ENCODE data around the gene UNC79.

Gene UNC79

GRCh38 chr14:93732524-93732923, 301.8 kb downstream of the UNC79 start:
- H3K27ac ChIP-seq (ENCODE audit: insufficient read depth, low read depth, low read length, poor library complexity, severe bottlenecking), result no peak overlapping the region
- no peaks in the 10 kb centered on the region for H3K36me3 ChIP-seq (ENCODE audit: control insufficient read depth, insufficient read depth, low read length)
- no peaks in the 10 kb centered on the region for H3K27me3 ChIP-seq (ENCODE audit: control insufficient read depth, insufficient read depth, low read length, poor library complexity, severe bottlenecking)
- no peaks in the 10 kb centered on the region for H3K9me3 ChIP-seq (ENCODE audit: control insufficient read depth, low read length)
- WGBS, 2 experiments, result 82 to 83% methylated on average over 10 of the region's 10 CpGs
- no peak overlapping the region for H3K4me3 ChIP-seq (ENCODE audit: insufficient read depth, low read depth, low read length)
- H3K4me1 ChIP-seq (ENCODE audit: control insufficient read depth, insufficient read depth, low read length), result peaks cover 6% of the 10 kb centered on the region

GRCh38 chr14:93733231-93733630, 302.5 kb downstream of the UNC79 start:
- H3K36me3 ChIP-seq (ENCODE audit: control insufficient read depth, insufficient read depth, low read length), result no peaks in the 10 kb centered on the region
- peaks cover 6% of the 10 kb centered on the region for H3K4me1 ChIP-seq (ENCODE audit: control insufficient read depth, insufficient read depth, low read length)
- whole genome bisulfite sequencing, 2 experiments, result 87 to 88% methylated on average over 11 of the region's 11 CpGs
- H3K27me3 ChIP-seq (ENCODE audit: control insufficient read depth, insufficient read depth, low read length, poor library complexity, severe bottlenecking), result no peaks in the 10 kb centered on the region
- H3K4me3 ChIP-seq (ENCODE audit: insufficient read depth, low read depth, low read length), result no peak overlapping the region
- no peaks in the 10 kb centered on the region for H3K9me3 ChIP-seq (ENCODE audit: control insufficient read depth, low read length)
- H3K27ac ChIP-seq (ENCODE audit: insufficient read depth, low read depth, low read length, poor library complexity, severe bottlenecking), result no peak overlapping the region

- no peak overlapping the region for H3K4me3 ChIP-seq (ENCODE audit: insufficient read depth, low read depth, low read length)
- no peaks in the 10 kb centered on the region for H3K36me3 ChIP-seq (ENCODE audit: control insufficient read depth, insufficient read depth, low read length)
- H3K27me3 ChIP-seq (ENCODE audit: control insufficient read depth, insufficient read depth, low read length, poor library complexity, severe bottlenecking), result no peaks in the 10 kb centered on the region
- 86 to 90% methylated on average over 6 of the region's 6 CpGs for WGBS, 2 experiments
- H3K27ac ChIP-seq (ENCODE audit: insufficient read depth, low read depth, low read length, poor library complexity, severe bottlenecking), result no peak overlapping the region
- no peaks in the 10 kb centered on the region for H3K9me3 ChIP-seq (ENCODE audit: control insufficient read depth, low read length)
- peaks cover 6% of the 10 kb centered on the region for H3K4me1 ChIP-seq (ENCODE audit: control insufficient read depth, insufficient read depth, low read length)
Observed at GRCh38 chr14:93733631-93734030, 302.9 kb downstream of the UNC79 start.

GRCh38 chr14:93734086-93734822, 303.5 kb downstream of the UNC79 start:
- H3K4me3 ChIP-seq (ENCODE audit: insufficient read depth, low read depth, low read length), result no peak overlapping the region
- H3K9me3 ChIP-seq (ENCODE audit: control insufficient read depth, low read length), result no peaks in the 10 kb centered on the region
- 90 to 92% methylated on average over 25 of the region's 25 CpGs for WGBS, 2 experiments
- no peaks in the 10 kb centered on the region for H3K27me3 ChIP-seq (ENCODE audit: control insufficient read depth, insufficient read depth, low read length, poor library complexity, severe bottlenecking)
- no peaks in the 10 kb centered on the region for H3K36me3 ChIP-seq (ENCODE audit: control insufficient read depth, insufficient read depth, low read length)
- no peak overlapping the region for H3K27ac ChIP-seq (ENCODE audit: insufficient read depth, low read depth, low read length, poor library complexity, severe bottlenecking)
- peaks cover 6% of the 10 kb centered on the region for H3K4me1 ChIP-seq (ENCODE audit: control insufficient read depth, insufficient read depth, low read length)

GRCh38 chr14:93735206-93735605, 304.5 kb downstream of the UNC79 start:
- Histone ChIP-seq H3K4me3 (ENCODE audit: insufficient read depth, low read depth, low read length) (no peak overlapping the region), H3K4me1 (ENCODE audit: control insufficient read depth, insufficient read depth, low read length) (peaks cover 6% of the 10 kb centered on the region), H3K27me3 (ENCODE audit: control insufficient read depth, insufficient read depth, low read length, poor library complexity, severe bottlenecking) (no peaks in the 10 kb centered on the region), H3K27ac (ENCODE audit: insufficient read depth, low read depth, low read length, poor library complexity, severe bottlenecking) (no peak overlapping the region), H3K36me3 (ENCODE audit: control insufficient read depth, insufficient read depth, low read length) (no peaks in the 10 kb centered on the region), H3K9me3 (ENCODE audit: control insufficient read depth, low read length) (no peaks in the 10 kb centered on the region)
- WGBS, 2 experiments, result 87 to 88% methylated on average over 12 of the region's 12 CpGs

GRCh38 chr14:93736378-93737014, 305.8 kb downstream of the UNC79 start:
- Histone ChIP-seq H3K4me1 (ENCODE audit: control insufficient read depth, insufficient read depth, low read length) (peaks cover 6% of the 10 kb centered on the region), H3K27me3 (ENCODE audit: control insufficient read depth, insufficient read depth, low read length, poor library complexity, severe bottlenecking) (no peaks in the 10 kb centered on the region), H3K4me3 (ENCODE audit: insufficient read depth, low read depth, low read length) (no peak overlapping the region), H3K9me3 (ENCODE audit: control insufficient read depth, low read length) (no peaks in the 10 kb centered on the region), H3K27ac (ENCODE audit: insufficient read depth, low read depth, low read length, poor library complexity, severe bottlenecking) (no peak overlapping the region), H3K36me3 (ENCODE audit: control insufficient read depth, insufficient read depth, low read length) (no peaks in the 10 kb centered on the region)
- whole genome bisulfite sequencing, 2 experiments, result 79 to 81% methylated on average over 9 of the region's 10 CpGs

GRCh38 chr14:93737634-93738033, 306.9 kb downstream of the UNC79 start:
- Histone ChIP-seq H3K27me3 (ENCODE audit: control insufficient read depth, insufficient read depth, low read length, poor library complexity, severe bottlenecking) (no peaks in the 10 kb centered on the region), H3K9me3 (ENCODE audit: control insufficient read depth, low read length) (no peaks in the 10 kb centered on the region), H3K36me3 (ENCODE audit: control insufficient read depth, insufficient read depth, low read length) (no peaks in the 10 kb centered on the region), H3K27ac (ENCODE audit: insufficient read depth, low read depth, low read length, poor library complexity, severe bottlenecking) (no peak overlapping the region), H3K4me1 (ENCODE audit: control insufficient read depth, insufficient read depth, low read length) (peaks cover 6% of the 10 kb centered on the region), H3K4me3 (ENCODE audit: insufficient read depth, low read depth, low read length) (no peak overlapping the region)
- WGBS, 2 experiments, result 92 to 94% methylated on average over 11 of the region's 11 CpGs

GRCh38 chr14:93741556-93742230, 311.0 kb downstream of the UNC79 start:
- WGBS, 2 experiments, result 94 to 95% methylated on average over 12 of the region's 12 CpGs
- peaks cover 20% of the 10 kb centered on the region for H3K4me1 ChIP-seq (ENCODE audit: control insufficient read depth, insufficient read depth, low read length)
- H3K4me3 ChIP-seq (ENCODE audit: insufficient read depth, low read depth, low read length), result no peak overlapping the region
- no peaks in the 10 kb centered on the region for H3K27me3 ChIP-seq (ENCODE audit: control insufficient read depth, insufficient read depth, low read length, poor library complexity, severe bottlenecking)
- no peaks in the 10 kb centered on the region for H3K36me3 ChIP-seq (ENCODE audit: control insufficient read depth, insufficient read depth, low read length)
- H3K9me3 ChIP-seq (ENCODE audit: control insufficient read depth, low read length), result no peaks in the 10 kb centered on the region
- no peak overlapping the region for H3K27ac ChIP-seq (ENCODE audit: insufficient read depth, low read depth, low read length, poor library complexity, severe bottlenecking)

GRCh38 chr14:93742761-93743160, 312.0 kb downstream of the UNC79 start:
- Histone ChIP-seq H3K27ac (ENCODE audit: insufficient read depth, low read depth, low read length, poor library complexity, severe bottlenecking) (no peak overlapping the region), H3K4me3 (ENCODE audit: insufficient read depth, low read depth, low read length) (no peak overlapping the region), H3K27me3 (ENCODE audit: control insufficient read depth, insufficient read depth, low read length, poor library complexity, severe bottlenecking) (no peaks in the 10 kb centered on the region), H3K4me1 (ENCODE audit: control insufficient read depth, insufficient read depth, low read length) (peaks cover 25% of the 10 kb centered on the region), H3K36me3 (ENCODE audit: control insufficient read depth, insufficient read depth, low read length) (no peaks in the 10 kb centered on the region), H3K9me3 (ENCODE audit: control insufficient read depth, low read length) (no peaks in the 10 kb centered on the region)
- 93 to 95% methylated on average over 8 of the region's 8 CpGs for WGBS, 2 experiments

GRCh38 chr14:93743270-93744060, 312.7 kb downstream of the UNC79 start:
- 94 to 95% methylated on average over 26 of the region's 26 CpGs for WGBS, 2 experiments
- Histone ChIP-seq H3K27ac (ENCODE audit: insufficient read depth, low read depth, low read length, poor library complexity, severe bottlenecking) (no peak overlapping the region), H3K4me1 (ENCODE audit: control insufficient read depth, insufficient read depth, low read length) (peaks cover 31% of the 10 kb centered on the region), H3K27me3 (ENCODE audit: control insufficient read depth, insufficient read depth, low read length, poor library complexity, severe bottlenecking) (no peaks in the 10 kb centered on the region), H3K9me3 (ENCODE audit: control insufficient read depth, low read length) (no peaks in the 10 kb centered on the region), H3K36me3 (ENCODE audit: control insufficient read depth, insufficient read depth, low read length) (no peaks in the 10 kb centered on the region), H3K4me3 (ENCODE audit: insufficient read depth, low read depth, low read length) (no peak overlapping the region)

All from ectodermal cell (in vitro differentiated cells).